HepG2 (cell line): ENCODE measurements around the gene KANSL1. TPM values are rescaled to one million over a fixed set of nuclear protein-coding genes. Genes with fewer than 3 reads are reported as not detected.

Experiments used
- AGO2 ChIP-seq: fragments of 200-400 bp; formaldehyde crosslinking; optimal IDR thresholded peaks from 2 replicates; pipeline ENCODE3; 2017; ENCODE audit warnings: mild to moderate bottlenecking, low read depth, low read length, moderate library complexity
- CCAR2 ChIP-seq: fragments of 200-400 bp; formaldehyde crosslinking; optimal IDR thresholded peaks from 2 replicates; pipeline ENCODE3; 2018; ENCODE audit warnings: low read depth, mild to moderate bottlenecking, low read length, moderate library complexity
- CEBPB ChIP-seq: IDR thresholded peaks from 2 replicates; pipeline ENCODE4 v1.6.1; 2011; ENCODE audit warnings: low read depth, low read length, improper control_type of control experiment, borderline replicate concordance
- ERF ChIP-seq: IDR thresholded peaks from 2 replicates; pipeline ENCODE4 v1.6.1; 2018; ENCODE audit warnings: missing biosample characterization, missing genetic modification reagents
- IKZF1 ChIP-seq: fragments of 450-650 bp; IDR thresholded peaks from 2 replicates; pipeline ENCODE4 v1.7.1; 2016
- NFATC3 ChIP-seq: sonication (generic); formaldehyde crosslinking; IDR thresholded peaks from 2 replicates; pipeline ENCODE4 v1.5.1; 2020; ENCODE audit warnings: mild to moderate bottlenecking, missing genetic modification reagents
- NFRKB ChIP-seq: fragments of 450-650 bp; IDR thresholded peaks from 2 replicates; pipeline ENCODE4 v1.6.1; 2017
- NR2F2 ChIP-seq: IDR thresholded peaks from 2 replicates; pipeline ENCODE4 v1.6.1; 2012; ENCODE audit warnings: low read depth, inconsistent platforms, borderline replicate concordance
- PCBP2 ChIP-seq: fragments of 200-400 bp; formaldehyde crosslinking; optimal IDR thresholded peaks from 2 replicates; pipeline ENCODE3; 2018; ENCODE audit warnings: low read length, low read depth; ENCODE audit not compliant: poor library complexity, severe bottlenecking
- RAD51 ChIP-seq: fragments of 450-650 bp; IDR thresholded peaks from 2 replicates; pipeline ENCODE4 v1.6.1; 2016; ENCODE audit warnings: borderline replicate concordance
- RARA ChIP-seq: IDR thresholded peaks from 2 replicates; pipeline ENCODE4 v1.6.1; 2016; ENCODE audit warnings: missing genetic modification reagents, missing compliant biosample characterization
- SNAPC2 ChIP-seq: sonication (generic); formaldehyde crosslinking; IDR thresholded peaks from 2 replicates; pipeline ENCODE4 v1.8.1; 2022; ENCODE audit warnings: mild to moderate bottlenecking, missing genetic modification reagents
- SRSF9 ChIP-seq: fragments of 200-400 bp; formaldehyde crosslinking; IDR thresholded peaks from 2 replicates; pipeline ENCODE4 v1.6.1; 2018; ENCODE audit warnings: borderline replicate concordance, mild to moderate bottlenecking, low read depth, low read length; ENCODE audit not compliant: insufficient read depth, poor library complexity, severe bottlenecking
- TEAD2 ChIP-seq: sonication (generic); formaldehyde crosslinking; IDR thresholded peaks from 2 replicates; pipeline ENCODE4 v1.9.0; 2021; ENCODE audit warnings: missing genetic modification reagents
- ZNF263 ChIP-seq: sonication (generic); formaldehyde crosslinking; IDR thresholded peaks from 2 replicates; pipeline ENCODE4 v1.4.0; 2020; ENCODE audit warnings: missing genetic modification reagents
- ZNF33A ChIP-seq: sonication (generic); formaldehyde crosslinking; IDR thresholded peaks from 2 replicates; pipeline ENCODE4 v1.5.1; 2020; ENCODE audit warnings: missing genetic modification reagents, mild to moderate bottlenecking, moderate library complexity, borderline replicate concordance
- ZNF382 ChIP-seq: sonication (generic); formaldehyde crosslinking; IDR thresholded peaks from 2 replicates; pipeline ENCODE4 v1.5.0; 2020; ENCODE audit warnings: missing genetic modification reagents, mild to moderate bottlenecking, borderline replicate concordance
- ZNF607 ChIP-seq: sonication (generic); formaldehyde crosslinking; IDR thresholded peaks from 2 replicates; pipeline ENCODE4 v1.5.1; 2020; ENCODE audit warnings: missing genetic modification reagents, mild to moderate bottlenecking, borderline replicate concordance
- ZNF7 ChIP-seq: IDR thresholded peaks from 2 replicates; pipeline ENCODE4 v1.6.1; 2016; ENCODE audit warnings: missing biosample characterization, missing genetic modification reagents
- ZNF839 ChIP-seq: sonication (generic); formaldehyde crosslinking; IDR thresholded peaks from 2 replicates; pipeline ENCODE4 v1.4.0; 2020; ENCODE audit warnings: missing genetic modification reagents, mild to moderate bottlenecking, borderline replicate concordance
- ZNF891 ChIP-seq: sonication (generic); formaldehyde crosslinking; IDR thresholded peaks from 2 replicates; pipeline ENCODE4 v1.5.0; 2020; ENCODE audit warnings: mild to moderate bottlenecking, missing genetic modification reagents
- polyA plus RNA-seq, 8 experiments: library from polyadenylated mRNA; depleted of rRNA in 3 of 8; stranded (reverse) in 7 of 8; unstranded in 1 of 8; fragments of >200 nt; fragmentation: Illumina TruSeq in 4 of 8; extraction: Trizol in 4 of 8; gene quantifications; 2 replicates each; pipeline versions ENCODE4 v1.2.1 to v1.2.3, GENCODE V29; 2011 to 2016; ENCODE audit warnings: low read depth in 4 of 8, missing spikeins in 1 of 8, mixed read lengths in 1 of 8; ENCODE audit not compliant: insufficient read depth in 1 of 8
- total RNA-seq, 5 experiments: library from RNA; depleted of rRNA; stranded (reverse); fragments of >200 nt; fragmentation: Illumina TruSeq; extraction: Trizol; gene quantifications; 2 replicates each; pipeline ENCODE4 v1.2.3, GENCODE V29; 2016; ENCODE audit warnings: low read depth in 1 of 5
- TF ChIP-seq, protein P1 (sequence below): sonication (generic); formaldehyde crosslinking; IDR thresholded peaks from 2 replicates; pipeline ENCODE4 v1.5.0; 2020; ENCODE audit warnings: mild to moderate bottlenecking, missing genetic modification reagents
- TF ChIP-seq, protein P2 (sequence below): IDR thresholded peaks from 2 replicates; pipeline ENCODE4 v1.6.1; 2016; ENCODE audit warnings: mild to moderate bottlenecking
- TF ChIP-seq, protein P3 (sequence below): sonication (generic); formaldehyde crosslinking; IDR thresholded peaks from 2 replicates; pipeline ENCODE4 v1.5.1; 2020; ENCODE audit warnings: mild to moderate bottlenecking, missing genetic modification reagents, borderline replicate concordance

Gene KANSL1
- total and polyA plus RNA-seq, 2 of the 13 experiments (the other 11 are each of a cell fraction or from before 2014, with no cell fraction given): 24.0 to 59.6 TPM

- no peak for TF ChIP-seq RAD51
- TF ChIP-seq ZNF7: no peak
- TF ChIP-seq, protein P1, sequence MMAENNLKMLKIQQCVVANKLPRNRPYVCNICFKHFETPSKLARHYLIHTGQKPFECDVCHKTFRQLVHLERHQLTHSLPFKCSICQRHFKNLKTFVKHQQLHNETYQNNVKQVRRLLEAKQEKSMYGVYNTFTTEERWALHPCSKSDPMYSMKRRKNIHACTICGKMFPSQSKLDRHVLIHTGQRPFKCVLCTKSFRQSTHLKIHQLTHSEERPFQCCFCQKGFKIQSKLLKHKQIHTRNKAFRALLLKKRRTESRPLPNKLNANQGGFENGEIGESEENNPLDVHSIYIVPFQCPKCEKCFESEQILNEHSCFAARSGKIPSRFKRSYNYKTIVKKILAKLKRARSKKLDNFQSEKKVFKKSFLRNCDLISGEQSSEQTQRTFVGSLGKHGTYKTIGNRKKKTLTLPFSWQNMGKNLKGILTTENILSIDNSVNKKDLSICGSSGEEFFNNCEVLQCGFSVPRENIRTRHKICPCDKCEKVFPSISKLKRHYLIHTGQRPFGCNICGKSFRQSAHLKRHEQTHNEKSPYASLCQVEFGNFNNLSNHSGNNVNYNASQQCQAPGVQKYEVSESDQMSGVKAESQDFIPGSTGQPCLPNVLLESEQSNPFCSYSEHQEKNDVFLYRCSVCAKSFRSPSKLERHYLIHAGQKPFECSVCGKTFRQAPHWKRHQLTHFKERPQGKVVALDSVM (CRISPR knock-in tag): peak; percentile 82
- no peak for TF ChIP-seq ZNF607 (CRISPR knock-in tag)
- no peak for TF ChIP-seq NR2F2
- TF ChIP-seq NFRKB: no peak
- no peak for TF ChIP-seq ZNF382 (CRISPR knock-in tag)
- TF ChIP-seq ERF: no peak
- TF ChIP-seq ZNF263 (CRISPR knock-in tag): no peak
- no peak for TF ChIP-seq ZNF33A
- TF ChIP-seq, protein P2, sequence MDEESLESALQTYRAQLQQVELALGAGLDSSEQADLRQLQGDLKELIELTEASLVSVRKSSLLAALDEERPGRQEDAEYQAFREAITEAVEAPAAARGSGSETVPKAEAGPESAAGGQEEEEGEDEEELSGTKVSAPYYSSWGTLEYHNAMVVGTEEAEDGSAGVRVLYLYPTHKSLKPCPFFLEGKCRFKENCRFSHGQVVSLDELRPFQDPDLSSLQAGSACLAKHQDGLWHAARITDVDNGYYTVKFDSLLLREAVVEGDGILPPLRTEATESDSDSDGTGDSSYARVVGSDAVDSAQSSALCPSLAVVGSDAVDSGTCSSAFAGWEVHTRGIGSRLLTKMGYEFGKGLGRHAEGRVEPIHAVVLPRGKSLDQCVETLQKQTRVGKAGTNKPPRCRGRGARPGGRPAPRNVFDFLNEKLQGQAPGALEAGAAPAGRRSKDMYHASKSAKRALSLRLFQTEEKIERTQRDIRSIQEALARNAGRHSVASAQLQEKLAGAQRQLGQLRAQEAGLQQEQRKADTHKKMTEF (CRISPR knock-in tag): no peak
- no peak for TF ChIP-seq NFATC3
- no peak for TF ChIP-seq CEBPB
- no peak for TF ChIP-seq PCBP2
- TF ChIP-seq SNAPC2: no peak
- no peak for TF ChIP-seq AGO2
- no peak for TF ChIP-seq TEAD2 (CRISPR knock-in tag)
- TF ChIP-seq IKZF1: no peak
- no peak for TF ChIP-seq CCAR2
- TF ChIP-seq RARA (CRISPR knock-in tag): no peak
- TF ChIP-seq ZNF839: no peak
- 0 out of 2 replicates have a peak, but pooled peaks have one; percentile 73 for TF ChIP-seq ZNF891
- TF ChIP-seq, protein P3, sequence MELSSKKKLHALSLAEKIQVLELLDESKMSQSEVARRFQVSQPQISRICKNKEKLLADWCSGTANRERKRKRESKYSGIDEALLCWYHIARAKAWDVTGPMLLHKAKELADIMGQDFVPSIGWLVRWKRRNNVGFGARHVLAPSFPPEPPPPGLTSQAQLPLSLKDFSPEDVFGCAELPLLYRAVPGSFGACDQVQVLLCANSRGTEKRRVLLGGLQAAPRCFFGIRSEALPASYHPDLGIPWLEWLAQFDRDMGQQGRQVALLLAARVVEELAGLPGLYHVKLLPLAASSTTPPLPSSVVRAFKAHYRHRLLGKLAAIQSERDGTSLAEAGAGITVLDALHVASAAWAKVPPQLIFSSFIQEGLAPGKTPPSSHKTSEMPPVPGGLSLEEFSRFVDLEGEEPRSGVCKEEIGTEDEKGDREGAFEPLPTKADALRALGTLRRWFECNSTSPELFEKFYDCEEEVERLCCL: no peak
- no peak for TF ChIP-seq SRSF9
These were observed 191.6 kb downstream of the KANSL1 start (continued) for GRCh38 chr17:46001390-46002310.
